Activated T-helper 17 cell treated with anti-CD3 and anti-CD28 coated beads, Interleukin-2, amount 50 U/mL, for 72 hours (primary cell): ENCODE measurements around the gene SPDYA. TPM values are rescaled to one million over a fixed set of nuclear protein-coding genes. Genes with fewer than 3 reads are reported as not detected.

Experiments
- ATAC-seq: fragments of 150-1000 bp; cut with Tn5 transposase; replicated peaks from 2 replicates; pipeline ENCODE4 v1.10.0; 2021; ENCODE audit warnings: mild to moderate bottlenecking, moderate library complexity
- H3K27ac Mint-ChIP-seq: one replicate; pipeline ENCODE4 v1.8.0; 2022; ENCODE audit warnings: mixed read lengths
- H3K27me3 Mint-ChIP-seq: one replicate; pipeline ENCODE4 v1.8.0; 2022; ENCODE audit warnings: mixed read lengths
- H3K36me3 Mint-ChIP-seq: one replicate; pipeline ENCODE4 v1.8.0; 2022; ENCODE audit warnings: low read depth, mild to moderate bottlenecking, mixed read lengths
- H3K4me1 Mint-ChIP-seq: one replicate; pipeline ENCODE4 v1.8.0; 2022; ENCODE audit warnings: mixed read lengths
- H3K4me3 Mint-ChIP-seq: one replicate; pipeline ENCODE4 v1.8.0; 2022; ENCODE audit warnings: mild to moderate bottlenecking, mixed read lengths
- H3K9me3 Mint-ChIP-seq: one replicate; pipeline ENCODE4 v1.8.0; 2022; ENCODE audit warnings: mixed read lengths
- total RNA-seq, 2 donors: library from RNA; stranded (reverse); gene quantifications; one replicate each; pipeline ENCODE4 v1.2.3, GENCODE V29; 2022

Gene SPDYA
- total RNA-seq, 2 donors from 2014 or later = 2.1 to 3.3 TPM

- Mint-ChIP-seq H3K27me3 (no peaks in the 10 kb centered on the region), H3K27ac (no peak overlapping the region), H3K9me3 (no peaks in the 10 kb centered on the region), H3K36me3 (peaks cover 49% of the 10 kb centered on the region), H3K4me1 (peaks cover 13% of the 10 kb centered on the region), H3K4me3 (no peak overlapping the region)
- no peak for ATAC-seq
Measured at GRCh38 chr2:28855977-28856376, 45.3 kb downstream of the SPDYA start.

DNA sequence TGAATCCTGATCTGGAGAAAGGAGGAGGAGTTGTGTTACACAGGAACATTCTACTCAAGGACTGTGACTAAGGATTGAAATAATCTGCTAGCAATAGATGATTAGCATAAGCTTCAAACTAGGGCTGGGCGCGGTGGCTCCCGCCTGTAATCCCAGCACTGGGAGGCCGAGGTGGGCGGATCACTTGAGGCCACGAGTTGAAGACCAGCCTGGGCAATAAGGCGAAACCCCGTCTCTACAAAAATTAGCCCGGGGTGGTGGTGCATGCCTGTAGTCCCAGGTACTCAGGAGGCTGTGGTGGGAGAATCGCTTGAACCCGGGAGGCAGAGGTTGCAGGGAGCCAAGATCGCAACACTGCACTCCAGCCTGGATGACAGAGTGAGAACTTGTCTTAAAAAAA is 58.0 kb downstream of the SPDYA start:
- Mint-ChIP-seq H3K4me1 (peaks cover 25% of the 10 kb centered on the region), H3K4me3 (peak overlapping the region; percentile 99), H3K9me3 (no peaks in the 10 kb centered on the region), H3K27ac (peak overlapping the region; percentile 20), H3K36me3 (peaks cover 55% of the 10 kb centered on the region), H3K27me3 (no peaks in the 10 kb centered on the region)
- no peak for ATAC-seq

GRCh38 chr2:28869494-28870145 is 59.0 kb downstream of the SPDYA start:
- peak overlapping the region; percentile 99 for H3K4me3 Mint-ChIP-seq

DNA sequence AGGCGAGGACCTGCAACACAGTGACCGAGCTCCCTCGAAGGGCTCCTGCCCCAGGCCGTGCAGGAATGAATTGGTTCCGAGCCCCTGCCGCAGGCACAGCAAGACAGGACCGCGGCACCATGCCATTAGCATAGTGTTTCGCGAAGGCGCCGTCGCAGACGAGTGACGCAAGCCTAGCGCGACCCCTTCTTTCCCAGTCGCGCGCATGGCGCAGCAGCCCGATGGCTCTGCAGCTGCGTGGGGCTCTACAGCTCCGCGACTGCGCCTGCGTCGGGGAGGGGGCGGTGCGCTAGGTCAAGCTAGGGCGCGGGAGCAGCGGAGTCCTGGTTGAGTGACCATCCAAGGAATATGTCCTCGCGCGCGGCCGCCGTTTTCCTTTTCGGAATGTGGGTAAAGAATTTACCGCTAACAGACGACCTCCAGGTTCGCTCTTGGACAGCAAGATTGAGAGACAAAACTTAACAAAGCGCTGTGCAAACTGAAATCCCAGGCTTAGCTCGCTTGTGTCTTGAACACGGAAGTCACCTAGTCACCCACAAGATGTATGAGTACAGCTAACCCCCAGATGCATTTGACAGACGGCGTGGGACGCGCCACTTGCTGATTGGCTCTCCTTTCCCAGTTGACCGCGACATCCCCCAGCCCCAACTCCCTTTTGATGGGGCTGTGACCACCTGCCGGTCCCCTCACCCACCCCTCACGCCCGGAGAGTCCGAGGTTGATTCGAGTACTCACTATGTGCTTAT is 59.7 kb downstream of the SPDYA start, which contains the start of gene TRMT61B:
Gene TRMT61B (minus strand): TSS at position 164 of the 746 bp plus-strand sequence. CDS start 32 bp downstream, at position 132.
- peak within 1 kb of the TSS; percentile 97 for H3K27ac Mint-ChIP-seq
- peaks cover 38% of the 10 kb centered on the region for H3K36me3 Mint-ChIP-seq
- peak within 1 kb of the TSS; percentile 99 for H3K4me3 Mint-ChIP-seq
- peaks cover 2% of the 10 kb centered on the region for H3K27me3 Mint-ChIP-seq
- H3K9me3 Mint-ChIP-seq = no peaks in the 10 kb centered on the region
- H3K4me1 Mint-ChIP-seq = peaks cover 14% of the 10 kb centered on the region
- ATAC-seq = peak; percentile 98

More at GRCh38 chr2:28869494-28870145, 59.0 kb downstream of the SPDYA start:
- H3K27me3 Mint-ChIP-seq = no peaks in the 10 kb centered on the region
- H3K36me3 Mint-ChIP-seq = peaks cover 45% of the 10 kb centered on the region
- ATAC-seq = peak; percentile 31
- peak overlapping the region; percentile 97 for H3K27ac Mint-ChIP-seq
- H3K9me3 Mint-ChIP-seq = no peaks in the 10 kb centered on the region
- H3K4me1 Mint-ChIP-seq = peaks cover 18% of the 10 kb centered on the region

DNA sequence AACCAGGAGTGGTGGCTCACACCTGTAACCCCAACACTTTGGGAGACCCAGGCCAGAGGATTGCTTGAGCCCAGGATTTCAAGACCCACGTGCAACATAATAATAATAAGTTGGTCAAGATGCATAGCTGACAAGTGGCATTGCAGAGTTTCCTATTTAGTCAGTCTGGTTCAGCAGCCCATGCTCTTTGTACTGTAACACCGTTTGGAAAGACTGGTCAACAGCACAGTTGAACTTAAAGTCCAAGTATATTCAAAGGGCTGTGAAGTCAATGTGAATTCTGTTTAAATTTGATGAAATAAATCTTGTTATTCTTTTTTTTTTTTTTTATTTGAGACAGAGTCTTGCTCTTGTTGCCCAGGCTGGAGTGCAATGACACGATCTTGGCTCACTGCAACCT is 61.0 kb downstream of the SPDYA start:
- Mint-ChIP-seq H3K9me3 (no peaks in the 10 kb centered on the region), H3K27me3 (peaks cover 10% of the 10 kb centered on the region), H3K27ac (no peak overlapping the region), H3K36me3 (peaks cover 25% of the 10 kb centered on the region), H3K4me3 (peak overlapping the region; percentile 99), H3K4me1 (peaks cover 12% of the 10 kb centered on the region)
- no peak for ATAC-seq

- no peaks in the 10 kb centered on the region for H3K9me3 Mint-ChIP-seq
- H3K4me3 Mint-ChIP-seq = no peak overlapping the region
- no peaks in the 10 kb centered on the region for H3K36me3 Mint-ChIP-seq
Measured at GRCh38 chr2:28880193-28880592, 69.6 kb downstream of the SPDYA start.

DNA sequence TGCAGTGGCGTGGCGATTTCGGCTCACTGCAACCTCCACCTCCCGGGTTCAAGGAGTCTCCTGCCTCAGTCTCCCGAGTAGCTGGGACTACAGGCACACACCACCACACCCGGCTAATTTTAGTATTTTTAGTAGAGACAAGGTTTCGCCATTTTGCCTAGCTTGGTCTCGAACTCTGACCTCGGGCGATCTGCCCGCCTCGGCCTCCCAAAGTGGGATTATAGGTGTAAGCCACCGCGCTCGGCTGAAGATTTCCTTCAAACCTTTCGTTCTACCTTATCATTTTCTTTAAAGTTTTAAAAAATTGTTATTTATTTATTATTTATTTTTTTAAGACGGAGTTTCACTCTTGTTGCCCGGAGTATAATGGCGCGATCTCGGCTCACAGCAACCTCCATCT is 82.9 kb downstream of the SPDYA start:
- Mint-ChIP-seq H3K9me3 (no peaks in the 10 kb centered on the region), H3K27ac (no peak overlapping the region), H3K4me1 (peaks cover 18% of the 10 kb centered on the region), H3K36me3 (peaks cover 34% of the 10 kb centered on the region), H3K4me3 (no peak overlapping the region), H3K27me3 (no peaks in the 10 kb centered on the region)
- ATAC-seq = no peak

More at GRCh38 chr2:28880193-28880592, 69.6 kb downstream of the SPDYA start:
- no peaks in the 10 kb centered on the region for H3K4me1 Mint-ChIP-seq
- ATAC-seq = no peak
- no peak overlapping the region for H3K27ac Mint-ChIP-seq
- H3K27me3 Mint-ChIP-seq = peaks cover 18% of the 10 kb centered on the region

GRCh38 chr2:28894470-28895188 is 84.0 kb downstream of the SPDYA start, which contains the start of gene WDR43:
Gene WDR43 (plus strand): TSS chr2:28894667. CDS start chr2:28894699, 32 bp downstream.
- Mint-ChIP-seq H3K4me3 (peak within 1 kb of the TSS; percentile 98), H3K9me3 (no peaks in the 10 kb centered on the region), H3K36me3 (peaks cover 43% of the 10 kb centered on the region), H3K27me3 (no peaks in the 10 kb centered on the region), H3K4me1 (peaks cover 29% of the 10 kb centered on the region), H3K27ac (peak within 1 kb of the TSS; percentile 99)
- peak; percentile 95 for ATAC-seq

- Mint-ChIP-seq H3K9me3 (no peaks in the 10 kb centered on the region), H3K4me3 (peak overlapping the region; percentile 98), H3K36me3 (peaks cover 48% of the 10 kb centered on the region), H3K27ac (peak overlapping the region; percentile 99), H3K27me3 (no peaks in the 10 kb centered on the region), H3K4me1 (peaks cover 29% of the 10 kb centered on the region)
- peak; percentile 46 for ATAC-seq
Measured at GRCh38 chr2:28895189-28895893, 84.7 kb downstream of the SPDYA start.

GRCh38 chr2:28896906-28897305 is 86.3 kb downstream of the SPDYA start:
- no peaks in the 10 kb centered on the region for H3K27me3 Mint-ChIP-seq
- no peaks in the 10 kb centered on the region for H3K9me3 Mint-ChIP-seq
- no peak for ATAC-seq
- H3K4me1 Mint-ChIP-seq = peaks cover 35% of the 10 kb centered on the region
- H3K27ac Mint-ChIP-seq = peak overlapping the region; percentile 43
- H3K36me3 Mint-ChIP-seq = peaks cover 62% of the 10 kb centered on the region
- peak overlapping the region; percentile 98 for H3K4me3 Mint-ChIP-seq

- H3K27ac Mint-ChIP-seq = peak overlapping the region; percentile 43
- H3K4me3 Mint-ChIP-seq = peak overlapping the region; percentile 98
Measured at GRCh38 chr2:28898048-28898447, 87.4 kb downstream of the SPDYA start.

More at GRCh38 chr2:28898048-28898447, 87.4 kb downstream of the SPDYA start:
- ATAC-seq = no peak
- no peaks in the 10 kb centered on the region for H3K9me3 Mint-ChIP-seq
- peaks cover 35% of the 10 kb centered on the region for H3K4me1 Mint-ChIP-seq
- no peaks in the 10 kb centered on the region for H3K27me3 Mint-ChIP-seq
- peaks cover 73% of the 10 kb centered on the region for H3K36me3 Mint-ChIP-seq
